ENCODE measurements around the gene FBXL15.

Gene FBXL15

DNA sequence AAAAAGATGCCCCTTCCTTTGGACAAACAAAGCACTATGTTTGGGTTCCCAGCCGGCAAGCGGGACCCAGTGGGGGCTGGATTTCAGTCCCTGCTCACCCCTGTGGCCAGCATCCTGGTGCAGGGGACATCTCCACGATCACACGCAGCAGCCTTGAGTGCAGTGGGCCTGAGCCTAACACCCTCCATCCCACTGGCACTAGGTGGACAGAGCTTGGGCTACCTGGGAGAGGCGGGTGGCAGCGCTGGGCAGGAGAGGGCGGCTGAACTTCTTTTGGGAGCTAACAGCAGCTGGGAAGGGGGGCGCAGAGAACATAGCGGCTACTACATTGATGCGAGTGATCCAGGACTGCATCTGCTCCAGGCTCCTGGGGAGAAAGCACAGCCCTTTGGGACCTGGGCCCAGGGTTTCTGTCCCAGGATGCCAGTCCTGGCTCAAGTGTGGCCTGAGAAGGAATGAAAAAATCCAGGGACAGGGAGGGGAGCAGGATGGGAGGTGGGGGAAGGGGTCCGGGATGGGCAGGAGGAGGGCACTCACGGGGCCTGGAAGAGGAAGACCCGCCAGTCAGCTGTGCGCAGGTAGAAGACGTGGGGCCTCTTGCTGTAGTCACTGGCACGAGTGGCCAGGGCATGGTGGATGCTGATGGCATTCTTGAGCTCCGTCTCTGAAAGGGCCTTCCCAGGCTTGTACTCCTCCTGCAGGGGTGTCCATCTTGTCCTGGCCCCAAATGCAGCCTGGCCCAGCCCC, 16.1 kb upstream of the FBXL15 start:
- no peak for DNase-seq (ENCODE audit: extremely low spot score)
- POLR2A ChIA-PET = interaction anchor here (0.6 kb wide), 1 partner anchor 173 kb away, joined by 3 read pairs; no protein-coding TSS in a partner anchor
- CTCF ChIA-PET = interaction anchor here (0.5 to 1.2 kb wide), 6 partner anchors 9 to 929 kb away, joined by 3 to 5 read pairs (median 3); partner anchors contain the start of genes CUEDC2 and NFKB2
- no peak for TF ChIP-seq CTBP1 (IDR thresholded peaks at IDR 0.05; ENCODE audit: borderline replicate concordance)
- TF ChIP-seq BHLHE40 (IDR thresholded peaks at IDR 0.05; ENCODE audit: borderline replicate concordance) = no peak
- TF ChIP-seq SP1 (IDR thresholded peaks at IDR 0.05) = no peak
- no peak for TF ChIP-seq ARNT (IDR thresholded peaks at IDR 0.05)
- no peak for TF ChIP-seq HDGF (IDR thresholded peaks at IDR 0.05; ENCODE audit: borderline replicate concordance)
- no peak for TF ChIP-seq LEF1 (IDR thresholded peaks at IDR 0.05; ENCODE audit: borderline replicate concordance)
- no peak for TF ChIP-seq ZNF384 (IDR thresholded peaks at IDR 0.05)
- TF ChIP-seq FOXK2 (IDR thresholded peaks at IDR 0.05) = no peak
- TF ChIP-seq FOXA1 (IDR thresholded peaks at IDR 0.05) = no peak
- no peak for TF ChIP-seq SUZ12 (IDR thresholded peaks at IDR 0.05)

DNA sequence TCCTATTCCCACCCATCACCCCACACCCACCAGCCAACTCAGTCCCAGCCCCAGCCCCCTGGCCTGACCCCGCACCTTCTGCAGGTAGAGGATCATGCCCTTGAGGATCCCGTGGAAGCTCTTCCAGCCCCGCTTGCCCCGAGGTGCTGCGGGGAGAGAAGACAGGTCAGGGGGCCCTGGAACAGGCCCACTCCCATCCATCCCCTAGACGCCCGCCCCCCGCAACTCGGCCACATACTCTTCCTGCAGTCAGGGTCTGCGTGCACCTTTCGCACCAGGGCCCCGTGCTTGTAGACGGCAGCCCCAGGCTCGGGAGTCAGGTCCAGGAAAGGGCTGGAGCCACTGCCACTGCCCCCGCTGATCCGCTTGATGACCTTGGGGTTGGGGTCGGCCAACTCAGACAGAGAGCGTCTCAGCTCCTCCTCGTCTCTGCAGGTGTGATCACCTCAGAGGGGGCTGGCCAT, 15.5 kb upstream of the FBXL15 start:
- no peak for TF ChIP-seq FOXM1 (IDR thresholded peaks at IDR 0.05; ENCODE audit: borderline replicate concordance)
- POLR2A ChIA-PET = interaction anchor here (1.3 kb wide), 1 partner anchor 15 kb away, joined by 4 read pairs; the partner anchor contains the start of gene FBXL15
- CTCF ChIA-PET = interaction anchor here (0.5 to 1.2 kb wide), 3 partner anchors 11 to 929 kb away, joined by 3 read pairs; no protein-coding TSS in a partner anchor
- no peak for DNase-seq (ENCODE audit: extremely low spot score)

DNA sequence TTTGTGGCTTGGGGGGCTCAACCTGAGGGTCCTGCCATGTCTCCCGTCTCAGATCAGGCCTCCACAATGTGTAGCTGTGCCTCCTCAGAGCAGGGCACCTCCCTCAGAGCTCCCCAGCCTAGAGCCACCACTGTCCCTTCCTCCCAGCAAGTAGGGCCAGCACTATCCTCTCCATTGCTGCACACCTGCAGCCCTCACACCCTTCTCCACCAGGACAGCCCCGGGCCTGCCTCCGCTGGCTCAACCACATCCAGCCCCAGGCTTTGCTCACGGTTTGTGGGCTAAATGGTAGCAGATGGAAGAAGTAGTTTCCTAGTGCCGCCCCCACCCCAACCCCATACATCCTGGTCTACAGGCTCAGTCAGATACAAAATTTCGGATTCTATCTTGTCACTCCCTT, 15.0 kb upstream of the FBXL15 start:
- no peak for DNase-seq (ENCODE audit: extremely low spot score)
- TF ChIP-seq TARDBP (IDR thresholded peaks at IDR 0.05) (no peak), CTBP1 (IDR thresholded peaks at IDR 0.05; ENCODE audit: borderline replicate concordance) (no peak)
- TF ChIP-seq, protein P1, sequence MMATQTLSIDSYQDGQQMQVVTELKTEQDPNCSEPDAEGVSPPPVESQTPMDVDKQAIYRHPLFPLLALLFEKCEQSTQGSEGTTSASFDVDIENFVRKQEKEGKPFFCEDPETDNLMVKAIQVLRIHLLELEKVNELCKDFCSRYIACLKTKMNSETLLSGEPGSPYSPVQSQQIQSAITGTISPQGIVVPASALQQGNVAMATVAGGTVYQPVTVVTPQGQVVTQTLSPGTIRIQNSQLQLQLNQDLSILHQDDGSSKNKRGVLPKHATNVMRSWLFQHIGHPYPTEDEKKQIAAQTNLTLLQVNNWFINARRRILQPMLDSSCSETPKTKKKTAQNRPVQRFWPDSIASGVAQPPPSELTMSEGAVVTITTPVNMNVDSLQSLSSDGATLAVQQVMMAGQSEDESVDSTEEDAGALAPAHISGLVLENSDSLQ (IDR thresholded peaks at IDR 0.05) = no peak
- ChIA-PET CTCF (no interaction called here), POLR2A (interaction anchor here (0.6 to 1.3 kb wide), 2 partner anchors 15 to 45 kb away, joined by 4 read pairs; partner anchors contain the start of gene FBXL15)

DNA sequence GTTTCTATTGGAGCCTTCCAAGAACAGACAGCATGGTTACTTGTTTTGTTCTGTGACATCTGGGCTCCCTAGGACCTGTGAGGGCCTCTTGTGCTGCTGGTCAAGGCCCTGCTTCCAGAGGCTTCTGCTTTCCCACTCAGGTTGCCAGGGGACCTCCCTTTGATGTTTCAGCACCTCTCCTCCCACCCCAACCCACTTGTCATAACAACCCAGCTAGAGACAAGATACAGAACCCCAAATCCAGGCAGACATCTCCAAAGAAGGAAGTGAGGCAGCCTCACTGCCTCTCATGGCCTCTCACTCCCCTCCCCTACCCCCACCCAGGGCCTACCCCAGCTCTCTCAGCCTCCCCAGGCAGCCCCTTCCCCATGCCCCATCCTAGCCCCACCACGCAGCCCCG, 13.8 kb upstream of the FBXL15 start:
- POLR2A ChIA-PET = no interaction called here
- CTCF ChIA-PET = no interaction called here
- TF ChIP-seq NFRKB (IDR thresholded peaks at IDR 0.05) (no peak), ELF4 (IDR thresholded peaks at IDR 0.05) (no peak), HDGF (IDR thresholded peaks at IDR 0.05; ENCODE audit: borderline replicate concordance) (no peak)
- no peak for DNase-seq (ENCODE audit: extremely low spot score)

DNA sequence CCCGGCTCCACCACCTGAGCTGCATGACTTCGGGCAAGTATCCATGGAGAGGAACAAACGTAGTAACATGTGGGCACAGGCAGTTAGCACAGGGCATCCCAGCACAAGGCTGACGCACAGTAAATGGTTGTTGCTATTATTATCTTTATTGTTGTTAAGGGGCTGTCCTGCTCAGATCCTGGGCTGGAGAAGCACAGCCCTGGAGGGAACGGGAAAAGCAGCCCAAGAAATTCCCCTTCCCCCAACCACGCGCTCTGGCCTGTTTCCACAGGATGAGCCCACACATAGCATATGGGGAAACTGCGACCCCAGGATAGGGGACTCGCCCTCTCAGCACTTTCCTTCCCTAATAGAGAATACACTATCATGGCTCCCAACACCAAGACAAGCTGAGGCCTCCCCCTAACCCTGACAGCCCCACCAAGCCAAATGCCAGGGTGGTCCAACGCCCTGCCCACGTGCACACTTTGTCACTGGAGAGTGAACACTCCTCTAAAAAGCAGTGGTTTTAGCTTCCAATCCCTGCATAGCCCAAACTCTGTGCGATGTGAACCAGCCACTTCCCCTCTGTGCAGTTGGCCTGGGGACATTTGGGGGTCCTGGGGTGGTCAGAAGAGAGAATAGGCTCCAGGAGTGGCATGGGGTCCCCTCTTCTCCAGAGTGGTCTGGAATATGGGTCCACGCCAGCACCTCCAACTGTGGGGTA, 13.1 kb upstream of the FBXL15 start:
- POLR2A ChIA-PET = no interaction called here
- DNase-seq (ENCODE audit: extremely low spot score) = no peak
- no peak for TF ChIP-seq CTBP1 (IDR thresholded peaks at IDR 0.05; ENCODE audit: borderline replicate concordance)
- TF ChIP-seq L3MBTL2 (conservative IDR thresholded peaks at IDR 0.05) = no peak
- no peak for TF ChIP-seq ELF4 (IDR thresholded peaks at IDR 0.05)
- no peak for TF ChIP-seq FOXA1 (IDR thresholded peaks at IDR 0.05)
- TF ChIP-seq BHLHE40 (IDR thresholded peaks at IDR 0.05; ENCODE audit: borderline replicate concordance) = no peak
- no peak for TF ChIP-seq SUZ12 (IDR thresholded peaks at IDR 0.05)
- no peak for TF ChIP-seq FOXM1 (IDR thresholded peaks at IDR 0.05; ENCODE audit: borderline replicate concordance)
- no peak for TF ChIP-seq ARNT (IDR thresholded peaks at IDR 0.05)
- TF ChIP-seq LEF1 (IDR thresholded peaks at IDR 0.05; ENCODE audit: borderline replicate concordance) = no peak
- no peak for TF ChIP-seq FOXK2 (IDR thresholded peaks at IDR 0.05)
- TF ChIP-seq SP1 (IDR thresholded peaks at IDR 0.05) = no peak
- no peak for TF ChIP-seq HDGF (IDR thresholded peaks at IDR 0.05; ENCODE audit: borderline replicate concordance)
- no peak for TF ChIP-seq TARDBP (IDR thresholded peaks at IDR 0.05)
- TF ChIP-seq NFRKB (IDR thresholded peaks at IDR 0.05) = no peak
- TF ChIP-seq, protein P1 (IDR thresholded peaks at IDR 0.05) = no peak
- TF ChIP-seq ZNF384 (IDR thresholded peaks at IDR 0.05) = no peak
- CTCF ChIA-PET = no interaction called here

DNA sequence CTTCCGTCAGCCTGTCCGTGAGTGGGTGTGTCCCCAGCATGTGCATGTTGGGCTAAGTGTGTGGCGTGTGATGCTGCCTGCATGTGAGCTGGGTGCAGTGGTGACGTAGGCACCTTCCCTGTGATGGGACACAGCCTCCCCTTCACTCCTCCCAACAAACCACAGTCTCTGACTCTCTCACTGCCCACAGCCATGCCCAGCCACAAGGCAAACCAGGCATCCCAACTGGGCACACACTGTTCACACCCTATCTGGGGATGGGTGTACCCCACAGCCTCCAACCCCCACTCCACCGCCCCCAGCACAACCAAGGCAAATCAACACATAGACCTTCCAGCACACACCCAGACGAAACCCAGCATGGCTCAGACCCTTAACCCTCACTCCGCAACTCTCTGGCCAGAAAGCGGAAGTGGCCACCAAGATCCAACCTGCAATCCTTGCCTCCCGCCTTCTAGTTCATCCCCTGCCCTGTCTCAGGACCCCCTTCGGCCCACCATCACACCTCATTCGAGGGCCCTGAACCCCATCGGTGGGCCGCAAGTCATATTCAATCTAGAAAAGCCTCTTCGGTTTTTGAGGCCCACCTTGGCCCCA, 12.4 kb upstream of the FBXL15 start:
- TF ChIP-seq, protein P1 (IDR thresholded peaks at IDR 0.05) = no peak
- TF ChIP-seq ELF4 (IDR thresholded peaks at IDR 0.05) = no peak
- TF ChIP-seq ARNT (IDR thresholded peaks at IDR 0.05) = no peak
- ChIA-PET CTCF (no interaction called here), POLR2A (no interaction called here)
- no peak for DNase-seq (ENCODE audit: extremely low spot score)
